DND-41 (cell line): Measurements from ENCODE around the gene REV3L.

Experiments
- ATAC-seq: fragments of 200-7000 bp; cut with Tn5 transposase; 3 replicates; pipeline ENCODE4 v1.9.1; 2021; ENCODE audit warnings: low read depth; ENCODE audit not compliant: insufficient read depth
- DNase-seq: peaks from one replicate; pipeline ENCODE4 v3.0.0-alpha.2; 2020
- H2AFZ ChIP-seq: 2 replicates; pipeline ENCODE4 v1.6.0; 2012; ENCODE audit warnings: low read depth, low read length
- H3K27ac ChIP-seq: 2 replicates; pipeline ENCODE4 v1.5.1; 2012; ENCODE audit warnings: low read length, inconsistent platforms
- H3K27me3 ChIP-seq: fragments of 200-600 bp; sonication (generic); 2 replicates; pipeline ENCODE4 v1.6.0; 2012; ENCODE audit warnings: low read length, mild to moderate bottlenecking, inconsistent platforms; ENCODE audit not compliant: insufficient read depth, poor library complexity
- H3K36me3 ChIP-seq: 2 replicates; pipeline ENCODE4 v1.5.1; 2012; ENCODE audit warnings: low read length, inconsistent platforms; ENCODE audit not compliant: insufficient read depth
- H3K4me1 ChIP-seq: 2 replicates; pipeline ENCODE4 v1.5.1; 2012; ENCODE audit warnings: mild to moderate bottlenecking, low read length; ENCODE audit not compliant: insufficient read depth
- H3K4me2 ChIP-seq: 2 replicates; pipeline ENCODE4 v1.6.0; 2012; ENCODE audit warnings: mild to moderate bottlenecking, moderate library complexity, low read length, inconsistent platforms; ENCODE audit not compliant: insufficient read depth
- H3K4me3 ChIP-seq, 2 experiments: fragments of 200-600 bp in 1 of 2; shearing (Covaris generic) in 1 of 2; 2 replicates each; pipeline ENCODE4 v1.5.1; 2012 to 2016; ENCODE audit warnings: inconsistent platforms in 2 of 2, low read length in 2 of 2, mild to moderate bottlenecking in 2 of 2, low read depth in 1 of 2, moderate library complexity in 1 of 2
- H3K79me2 ChIP-seq: 2 replicates; pipeline ENCODE4 v1.6.0; 2012; ENCODE audit warnings: low read length, inconsistent platforms; ENCODE audit not compliant: insufficient read depth
- H3K9ac ChIP-seq: 2 replicates; pipeline ENCODE4 v1.6.0; 2012; ENCODE audit warnings: low read depth, mild to moderate bottlenecking, inconsistent platforms, low read length, moderate library complexity
- H3K9me3 ChIP-seq: 2 replicates; pipeline ENCODE4 v1.5.1; 2012; ENCODE audit warnings: low read length, moderate library complexity, mild to moderate bottlenecking, inconsistent platforms; ENCODE audit not compliant: insufficient read depth, severe bottlenecking
- H4K20me1 ChIP-seq: 2 replicates; pipeline ENCODE4 v1.6.0; 2012; ENCODE audit warnings: low read length; ENCODE audit not compliant: insufficient read depth
- CTCF ChIP-seq: IDR thresholded peaks from 2 replicates; pipeline ENCODE4 v1.5.1; 2012; ENCODE audit warnings: borderline replicate concordance, low read length, moderate library complexity, mild to moderate bottlenecking; ENCODE audit not compliant: poor library complexity, severe bottlenecking; ENCODE audit errors: extremely low read depth
- EZH2 ChIP-seq: IDR thresholded peaks from 3 replicates; pipeline ENCODE4 v1.6.1; 2012; ENCODE audit warnings: borderline replicate concordance, low read depth, mild to moderate bottlenecking, moderate library complexity, low read length, inconsistent platforms; ENCODE audit not compliant: severe bottlenecking

The REV3L gene

GRCh38 chr6:111367393-111368088, 115.5 kb downstream of the REV3L start:
- no peaks in the 10 kb centered on the region for H3K9me3 ChIP-seq
- no peak overlapping the region for H3K27ac ChIP-seq
- no peak overlapping the region for H3K4me3 ChIP-seq
- H3K9ac ChIP-seq = no peak overlapping the region
- H3K4me1 ChIP-seq = no peaks in the 10 kb centered on the region
- H4K20me1 ChIP-seq = no peaks in the 10 kb centered on the region
- no peak overlapping the region for H3K4me2 ChIP-seq
- no peak overlapping the region for H2AFZ ChIP-seq
- no peak for DNase-seq
- no peak for TF ChIP-seq CTCF
- TF ChIP-seq EZH2 = no peak
- no peak for ATAC-seq
- H3K36me3 ChIP-seq = peaks cover 54% of the 10 kb centered on the region
- no peaks in the 10 kb centered on the region for H3K79me2 ChIP-seq
- no peaks in the 10 kb centered on the region for H3K27me3 ChIP-seq

GRCh38 chr6:111361648-111362047, 121.4 kb downstream of the REV3L start:
- H3K27me3 ChIP-seq = no peaks in the 10 kb centered on the region
- no peak; the same call in 2 of the 3 replicates for ATAC-seq
- peak; percentile 13 for DNase-seq

GRCh38 chr6:111358454-111358853, 124.6 kb downstream of the REV3L start:
- no peak overlapping the region for H3K27ac ChIP-seq
- no peaks in the 10 kb centered on the region for H3K4me1 ChIP-seq
- no peak overlapping the region for H3K4me2 ChIP-seq
- H3K79me2 ChIP-seq = no peaks in the 10 kb centered on the region
- no peak for TF ChIP-seq EZH2
- no peak for TF ChIP-seq CTCF
- no peak overlapping the region for H3K9ac ChIP-seq
- no peaks in the 10 kb centered on the region for H3K27me3 ChIP-seq
- no peak overlapping the region for H2AFZ ChIP-seq
- no peak overlapping the region for H3K4me3 ChIP-seq
- ATAC-seq = no peak
- no peaks in the 10 kb centered on the region for H3K9me3 ChIP-seq
- peaks cover 61% of the 10 kb centered on the region for H3K36me3 ChIP-seq
- H4K20me1 ChIP-seq = no peaks in the 10 kb centered on the region
- no peak for DNase-seq

More at GRCh38 chr6:111361648-111362047, 121.4 kb downstream of the REV3L start:
- no peak overlapping the region for H3K4me2 ChIP-seq
- H3K27ac ChIP-seq = no peak overlapping the region
- no peaks in the 10 kb centered on the region for H3K4me1 ChIP-seq
- H3K9me3 ChIP-seq = no peaks in the 10 kb centered on the region
- peaks cover 50% of the 10 kb centered on the region for H3K36me3 ChIP-seq
- H2AFZ ChIP-seq = no peak overlapping the region
- H3K4me3 ChIP-seq = no peak overlapping the region
- H3K79me2 ChIP-seq = no peaks in the 10 kb centered on the region
- H4K20me1 ChIP-seq = no peaks in the 10 kb centered on the region
- TF ChIP-seq EZH2 (no peak), CTCF (peak; percentile 50)
- H3K9ac ChIP-seq = no peak overlapping the region

- Histone ChIP-seq H4K20me1 (no peaks in the 10 kb centered on the region), H3K27me3 (no peaks in the 10 kb centered on the region), H2AFZ (no peak overlapping the region), H3K4me3 (no peak overlapping the region), H3K9me3 (no peaks in the 10 kb centered on the region), H3K79me2 (no peaks in the 10 kb centered on the region), H3K4me2 (no peak overlapping the region), H3K27ac (0 out of 2 replicates have a peak overlapping the region, but pooled peaks have one; percentile 13), H3K9ac (no peak overlapping the region), H3K4me1 (no peaks in the 10 kb centered on the region), H3K36me3 (peaks cover 62% of the 10 kb centered on the region)
- TF ChIP-seq CTCF (no peak), EZH2 (no peak)
- DNase-seq (no peak), ATAC-seq (no peak)
These were observed 125.3 kb downstream of the REV3L start for GRCh38 chr6:111357705-111358104.
